Measurements from ENCODE around the gene ATOX1. TPM values are rescaled to one million over a fixed set of nuclear protein-coding genes. Genes with fewer than 3 reads are reported as not detected.
A peak's percentile ranks its signal among the peaks of the same experiment; 100 is the strongest.
"Not testable (repeated sequence)": the region's sequence is repeated elsewhere in the genome, so short reads cannot be mapped to it uniquely, and the experiment has no call there.

The ATOX1 gene
- total RNA-seq, 1 donor from 2014 or later = 63.6 TPM

- DNase-seq (ENCODE audit: low read depth, low spot score) = no peak
These were observed 24.9 kb downstream of the ATOX1 start for GRCh38 chr5:151733358-151734063.

GRCh38 chr5:151730381-151730780 lies 28.1 kb downstream of the ATOX1 start:
- DNase-seq (ENCODE audit: low read depth, low spot score) = no peak

- DNase-seq (ENCODE audit: low read depth, low spot score) = not testable (repeated sequence)
These were observed 28.8 kb downstream of the ATOX1 start for GRCh38 chr5:151729597-151729996.

- DNase-seq (ENCODE audit: low read depth, low spot score) = no peak
These were observed 34.1 kb downstream of the ATOX1 start for GRCh38 chr5:151724360-151724759.

GRCh38 chr5:151722546-151722945 lies 35.9 kb downstream of the ATOX1 start:
- DNase-seq (ENCODE audit: low read depth, low spot score) = no peak

- DNase-seq (ENCODE audit: low read depth, low spot score) = no peak
These were observed 36.5 kb downstream of the ATOX1 start for GRCh38 chr5:151721812-151722391.

GRCh38 chr5:151721087-151721646 lies 37.3 kb downstream of the ATOX1 start:
- no peak for DNase-seq (ENCODE audit: low read depth, low spot score)

- DNase-seq (ENCODE audit: low read depth, low spot score) = no peak
These were observed 38.2 kb downstream of the ATOX1 start for GRCh38 chr5:151720215-151720614.

GRCh38 chr5:151719228-151720000 lies 39.0 kb downstream of the ATOX1 start:
- no peak for DNase-seq (ENCODE audit: low read depth, low spot score)

GRCh38 chr5:151718646-151719045 lies 39.8 kb downstream of the ATOX1 start:
- no peak for DNase-seq (ENCODE audit: low read depth, low spot score)

GRCh38 chr5:151718153-151718552 lies 40.3 kb downstream of the ATOX1 start:
- DNase-seq (ENCODE audit: low read depth, low spot score) = no peak

- DNase-seq (ENCODE audit: low read depth, low spot score) = no peak
These were observed 41.0 kb downstream of the ATOX1 start for GRCh38 chr5:151717416-151717815.

- DNase-seq (ENCODE audit: low read depth, low spot score) = no peak
These were observed 49.2 kb downstream of the ATOX1 start for GRCh38 chr5:151709109-151709735.

GRCh38 chr5:151708126-151708525 lies 50.3 kb downstream of the ATOX1 start:
- no peak for DNase-seq (ENCODE audit: low read depth, low spot score)

GRCh38 chr5:151707567-151707966 lies 50.9 kb downstream of the ATOX1 start:
- no peak for DNase-seq (ENCODE audit: low read depth, low spot score)

GRCh38 chr5:151706906-151707305 lies 51.5 kb downstream of the ATOX1 start:
- DNase-seq (ENCODE audit: low read depth, low spot score) = no peak

- DNase-seq (ENCODE audit: low read depth, low spot score) = no peak
These were observed 54.7 kb downstream of the ATOX1 start for GRCh38 chr5:151703780-151704179.

GRCh38 chr5:151703227-151703626 lies 55.2 kb downstream of the ATOX1 start:
- DNase-seq (ENCODE audit: low read depth, low spot score) = no peak

GRCh38 chr5:151700820-151701219 lies 57.6 kb downstream of the ATOX1 start:
- DNase-seq (ENCODE audit: low read depth, low spot score) = no peak

- no peak for DNase-seq (ENCODE audit: low read depth, low spot score)
These were observed 58.1 kb downstream of the ATOX1 start for GRCh38 chr5:151700296-151700695.

- DNase-seq (ENCODE audit: low read depth, low spot score) = peak; percentile 81
These were observed 59.1 kb downstream of the ATOX1 start for GRCh38 chr5:151699071-151699901.

Measured in pulmonary artery endothelial cell (primary cell).